GM19240 (cell line): ENCODE measurements around the gene N4BP2L1.

ENCODE experiments used
- DNase-seq: peaks from one replicate; pipeline ENCODE4 v3.0.0; 2011; ENCODE audit warnings: low spot score; ENCODE audit not compliant: insufficient read length

Gene N4BP2L1

GRCh38 chr13:32432856-32433255 lies 4.9 kb upstream of the N4BP2L1 start:
- no peak for DNase-seq

DNA sequence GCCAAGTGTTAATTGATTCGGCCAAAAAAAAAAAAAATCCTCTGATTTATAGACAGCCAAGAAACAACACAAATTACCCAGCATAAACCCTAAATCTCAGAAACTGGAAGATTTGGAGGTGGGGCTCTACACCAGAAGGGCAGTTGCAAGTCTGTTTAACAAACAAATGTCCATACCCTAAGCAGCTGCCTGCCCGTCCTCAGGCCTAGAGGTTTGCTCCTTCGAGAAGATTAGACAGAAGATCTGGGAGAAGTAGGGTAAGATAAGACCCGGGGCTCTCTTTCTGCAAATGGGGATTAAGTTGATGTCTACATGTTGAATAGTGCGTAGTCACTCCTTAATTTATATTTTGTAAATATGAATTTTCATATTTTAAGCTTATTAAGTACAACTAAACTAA lies 3.4 kb upstream of the N4BP2L1 start:
- DNase-seq, result no peak

GRCh38 chr13:32430018-32430747 lies 2.3 kb upstream of the N4BP2L1 start:
- DNase-seq, result no peak

GRCh38 chr13:32429433-32429909 lies 1.5 kb upstream of the N4BP2L1 start:
- DNase-seq, result no peak

GRCh38 chr13:32428581-32429432 lies 877 bp upstream of the N4BP2L1 start:
- no peak for DNase-seq

GRCh38 chr13:32426990-32427851 lies 709 bp downstream of the N4BP2L1 start:
- no peak for DNase-seq

DNA sequence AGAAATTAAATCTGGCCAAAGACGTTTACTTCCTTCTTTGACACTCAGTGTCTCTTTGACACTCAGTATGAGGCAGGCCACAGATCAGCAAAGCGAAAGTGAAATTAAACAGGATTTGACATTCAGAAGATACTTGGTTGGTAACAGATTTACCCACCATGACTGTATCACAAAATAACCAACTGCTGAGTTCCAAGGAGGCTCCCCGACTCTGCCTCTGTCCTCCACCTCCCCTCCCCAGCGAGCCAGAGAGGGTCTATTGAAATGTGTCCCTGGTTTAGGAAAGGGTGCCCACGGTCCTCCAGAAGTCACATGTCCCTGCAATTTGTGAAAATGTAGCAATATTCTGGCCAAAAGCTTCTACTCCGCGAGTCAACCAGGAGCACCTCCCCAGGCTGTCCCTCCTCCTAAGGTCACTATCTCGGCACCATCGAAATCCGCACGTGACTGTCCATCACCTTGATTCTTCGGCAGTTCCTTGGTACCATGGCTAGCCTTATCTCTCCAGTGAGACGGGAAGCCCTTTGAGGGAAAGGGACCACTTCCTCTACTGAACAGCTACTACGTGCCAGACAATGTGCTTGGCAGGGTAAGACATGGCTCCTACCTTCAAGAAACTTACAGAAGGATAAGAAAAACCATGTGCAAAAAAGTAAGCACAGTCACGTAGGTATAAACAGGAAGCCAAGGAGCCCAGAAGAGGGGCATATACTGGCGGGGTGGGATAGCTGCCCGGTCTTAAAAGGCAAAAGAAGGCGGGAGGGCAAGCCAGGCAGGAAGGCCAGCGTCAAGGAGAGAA lies 1.5 kb downstream of the N4BP2L1 start:
- DNase-seq, result no peak

- DNase-seq, result no peak
These were observed 2.8 kb downstream of the N4BP2L1 start for GRCh38 chr13:32425158-32425557.

DNA sequence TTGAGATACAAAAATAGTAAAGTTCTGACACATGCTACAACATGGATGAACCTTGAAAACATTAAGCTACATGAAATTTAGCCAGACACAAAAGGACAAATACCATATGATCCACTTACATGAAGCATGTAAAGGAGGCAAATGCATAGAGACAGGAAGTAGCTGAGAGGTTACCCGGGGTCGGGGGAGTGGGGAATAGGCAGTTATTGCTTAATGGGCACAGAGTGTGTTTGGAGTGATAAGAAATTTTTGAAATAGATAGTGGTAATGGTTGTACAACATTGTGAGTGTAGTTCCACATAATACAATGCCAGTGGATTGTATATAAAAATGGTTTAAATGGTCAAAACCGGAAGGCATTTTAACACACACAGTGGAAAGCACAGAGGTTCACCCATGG lies 4.3 kb downstream of the N4BP2L1 start:
- DNase-seq, result no peak

DNA sequence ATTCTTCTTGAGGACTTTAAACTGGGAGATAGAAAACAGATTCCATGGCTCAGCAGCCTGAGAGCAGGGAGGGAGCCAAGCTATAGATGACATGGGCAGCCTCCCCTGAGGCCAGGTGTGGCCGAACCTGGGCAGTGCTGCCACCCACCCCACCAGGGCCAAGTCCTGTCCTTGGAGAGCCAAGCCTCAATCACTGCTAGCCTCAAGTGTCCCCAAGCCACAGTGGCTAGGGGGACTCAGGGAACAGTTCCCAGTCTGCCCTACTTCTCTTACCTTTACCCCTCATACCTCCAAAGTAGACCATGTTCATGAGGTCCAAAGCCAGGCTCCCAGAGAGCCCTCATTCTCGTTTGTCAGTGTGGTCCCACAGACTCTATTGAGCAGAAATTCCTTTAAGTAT lies 8.1 kb downstream of the N4BP2L1 start:
- DNase-seq, result no peak

GRCh38 chr13:32417995-32418394 lies 9.9 kb downstream of the N4BP2L1 start:
- DNase-seq, result no peak

DNA sequence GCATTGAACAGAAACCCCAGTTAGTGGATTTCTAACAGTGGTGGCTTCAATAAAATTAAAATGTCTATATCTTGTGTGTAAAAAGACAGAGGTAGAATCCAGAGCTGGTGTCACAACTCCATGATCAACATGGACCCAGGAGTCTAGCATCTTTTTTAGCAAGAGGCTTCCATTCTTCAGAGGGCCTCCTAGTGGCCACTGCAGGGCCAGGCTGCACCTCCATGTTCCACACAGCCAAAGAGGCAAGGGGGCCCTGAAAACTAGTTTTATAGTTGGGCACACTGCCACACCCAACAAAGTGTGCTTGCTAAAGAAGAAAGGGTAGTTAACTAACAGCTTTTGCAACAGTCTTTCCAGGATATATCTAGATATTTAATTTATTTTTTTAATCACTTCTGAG lies 12.9 kb downstream of the N4BP2L1 start:
- DNase-seq, result no peak

- DNase-seq, result no peak
These were observed 13.3 kb downstream of the N4BP2L1 start for GRCh38 chr13:32414580-32414979.

GRCh38 chr13:32413284-32413683 lies 14.6 kb downstream of the N4BP2L1 start:
- no peak for DNase-seq

- no peak for DNase-seq
These were observed 18.1 kb downstream of the N4BP2L1 start for GRCh38 chr13:32409561-32410421.

DNA sequence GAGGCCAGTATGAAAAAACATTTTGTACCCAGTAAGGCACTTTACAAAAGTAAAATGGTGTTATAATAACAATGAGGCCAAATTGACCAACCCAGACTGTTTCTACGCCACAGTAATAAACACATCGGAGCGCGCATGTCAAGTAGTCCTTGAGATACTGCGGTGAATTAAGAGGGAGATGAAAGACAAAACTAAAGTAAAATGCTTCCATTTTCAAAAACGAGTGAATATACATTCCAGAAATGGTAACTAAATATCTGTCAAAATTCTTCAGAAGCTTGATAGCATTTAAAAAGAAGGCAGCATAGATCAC lies 19.0 kb downstream of the N4BP2L1 start:
- DNase-seq, result no peak

DNA sequence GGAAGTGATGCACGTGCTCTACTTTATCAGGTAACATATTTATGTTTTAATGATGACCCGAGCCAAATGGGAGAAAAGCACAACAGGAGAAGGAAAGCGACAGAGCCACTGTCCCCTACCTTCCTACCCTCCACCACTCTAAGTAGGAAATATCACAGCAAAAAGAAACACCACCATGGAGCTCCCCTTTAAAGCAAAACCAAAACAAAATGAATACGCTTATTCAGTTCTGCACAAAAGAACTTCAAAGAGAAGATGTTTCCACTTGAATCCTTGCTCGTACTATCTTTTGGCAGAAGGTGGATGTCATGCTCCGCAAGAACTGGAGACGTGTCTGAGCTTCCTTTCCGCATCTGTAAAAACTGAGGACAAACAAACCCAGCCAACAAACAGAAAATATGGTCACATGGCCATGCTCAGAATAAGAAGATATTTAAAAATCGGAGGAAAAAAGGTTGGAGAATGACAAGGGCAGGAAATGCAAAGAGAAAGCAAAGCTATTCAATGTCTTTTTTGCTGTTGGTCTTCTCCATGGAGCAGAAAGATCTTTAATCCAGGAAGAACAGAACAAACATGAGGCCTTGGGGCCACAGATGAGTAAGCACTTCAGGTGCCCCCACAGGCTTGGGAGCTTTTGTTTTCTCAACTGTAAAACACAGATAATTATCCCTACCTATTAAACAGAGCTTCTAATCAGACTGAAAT lies 19.5 kb downstream of the N4BP2L1 start:
- no peak for DNase-seq

DNA sequence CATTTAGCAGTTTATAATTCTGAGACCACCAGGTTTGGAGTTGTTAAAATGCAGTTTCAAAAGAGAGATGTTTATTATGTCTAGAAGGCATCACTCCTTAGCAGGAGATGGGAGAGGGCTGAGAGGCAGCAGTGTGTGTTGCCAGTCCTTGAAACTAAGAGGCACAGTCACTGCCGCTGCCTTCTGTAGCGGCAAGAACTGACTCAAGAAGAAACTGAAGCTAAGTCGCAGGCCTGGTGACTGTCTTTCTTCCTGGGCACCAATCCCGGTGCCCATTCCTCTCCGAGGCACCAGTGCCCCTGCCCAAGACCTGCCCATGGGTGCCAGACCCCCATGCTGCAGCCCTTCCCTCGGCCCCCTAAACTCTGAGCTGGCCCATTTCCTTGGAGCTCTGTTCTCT lies 20.1 kb downstream of the N4BP2L1 start:
- DNase-seq, result no peak

DNA sequence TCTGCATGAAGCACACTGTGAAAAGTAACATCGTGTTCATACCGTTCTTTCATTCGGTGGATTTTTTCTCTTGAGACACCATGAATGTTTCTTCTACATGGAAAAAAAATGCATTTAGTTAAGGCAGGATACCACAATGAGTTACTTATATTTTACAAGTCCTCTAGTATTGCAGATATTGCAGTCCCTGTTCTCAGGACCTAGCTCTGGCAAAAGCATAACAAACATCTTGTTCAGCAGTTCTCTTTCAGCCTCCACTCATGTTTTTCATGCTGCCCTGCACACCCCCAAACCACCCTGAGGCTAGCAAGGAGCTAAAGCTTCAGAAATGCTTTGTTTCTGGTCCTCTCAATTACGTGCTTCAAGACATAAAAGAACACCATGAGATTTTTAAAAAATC lies 24.8 kb downstream of the N4BP2L1 start:
- no peak for DNase-seq
